NCI-H1436 (cell line): ENCODE measurements around the gene HLA-DOB.

Experiments used
- DNase-seq: peaks from one replicate; lab custom pipeline; 2025; lab: John Stamatoyannopoulos, UW

The HLA-DOB gene

DNA sequence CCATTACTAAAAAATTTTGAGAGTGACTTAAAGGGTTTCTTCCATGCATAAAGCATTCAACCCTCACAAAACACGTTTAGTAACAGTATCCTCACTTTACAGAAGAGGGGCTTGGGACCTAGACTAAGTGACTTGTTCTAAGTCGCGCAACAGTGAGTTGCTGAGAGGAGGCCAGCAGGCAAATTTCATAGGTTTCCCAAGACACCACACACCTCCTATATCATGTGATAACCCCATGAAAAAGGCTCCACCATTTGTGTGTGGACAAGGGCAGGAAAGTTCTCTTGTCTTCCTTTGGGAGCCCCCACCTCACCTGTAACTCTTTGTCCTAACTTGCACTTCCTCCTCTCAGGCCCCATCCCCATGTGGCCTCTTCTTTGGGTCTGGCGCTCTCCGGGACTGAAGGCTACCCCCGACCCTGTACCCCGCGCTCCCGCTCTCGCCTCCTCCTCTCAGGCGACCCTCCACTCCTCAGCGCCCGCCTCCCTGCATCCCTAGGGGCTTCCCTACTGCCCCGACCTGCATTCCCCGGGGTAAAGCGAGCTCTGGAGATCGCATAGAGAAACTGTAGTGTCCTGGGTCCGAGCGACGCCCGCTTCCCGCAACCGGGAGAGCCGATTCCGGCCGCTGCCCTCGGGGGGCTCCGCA is 26.7 kb upstream of the HLA-DOB start:
- no peak for DNase-seq

DNA sequence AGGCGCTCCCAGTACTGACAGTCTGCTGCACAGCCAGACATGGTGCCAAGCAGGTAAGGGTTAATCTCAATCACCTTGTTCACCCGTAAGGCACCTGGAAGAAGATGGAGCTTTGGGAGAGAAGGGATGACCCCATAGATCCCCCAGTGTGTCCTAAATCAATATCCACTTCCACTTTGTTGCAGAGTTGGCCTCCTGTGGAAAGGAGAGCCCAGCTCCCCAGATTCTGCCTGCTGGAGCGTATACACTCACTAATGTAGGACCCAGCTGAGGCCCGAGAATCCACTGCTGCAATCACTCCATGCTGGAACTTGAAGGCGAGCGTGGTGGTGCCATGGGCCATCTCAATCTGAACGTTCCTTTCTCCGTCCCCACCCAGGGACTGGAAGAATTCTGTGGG is 25.9 kb upstream of the HLA-DOB start:
- DNase-seq = no peak

DNA sequence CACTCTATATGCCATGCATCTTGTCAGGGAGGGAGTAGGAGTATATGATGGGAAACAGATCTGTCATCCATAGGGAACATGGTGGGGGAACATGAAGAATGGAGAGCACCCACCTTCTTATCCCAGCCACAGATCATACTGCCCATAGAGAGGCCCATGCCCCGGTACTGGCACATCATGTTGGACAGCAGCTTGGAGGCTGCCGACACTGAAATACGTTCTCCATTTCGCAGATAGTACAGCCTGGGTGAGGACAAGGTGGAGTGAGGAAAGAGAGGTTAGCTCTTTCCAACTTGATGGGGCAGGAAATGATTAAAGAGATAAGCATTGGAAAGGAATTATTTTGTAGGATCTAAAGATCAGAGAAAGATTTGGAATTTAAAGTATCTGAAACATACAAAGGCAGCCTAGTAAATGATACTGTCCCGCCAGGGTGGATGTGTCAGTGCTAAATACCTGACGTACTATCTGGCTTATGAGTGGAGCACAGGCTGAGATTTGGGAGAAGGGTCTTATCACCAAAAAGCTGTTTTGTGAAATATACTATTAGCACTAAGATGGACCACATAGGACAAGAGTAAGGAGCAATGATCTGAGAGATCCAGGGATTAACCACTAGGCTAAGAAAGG is 25.3 kb upstream of the HLA-DOB start:
- DNase-seq = no peak

DNA sequence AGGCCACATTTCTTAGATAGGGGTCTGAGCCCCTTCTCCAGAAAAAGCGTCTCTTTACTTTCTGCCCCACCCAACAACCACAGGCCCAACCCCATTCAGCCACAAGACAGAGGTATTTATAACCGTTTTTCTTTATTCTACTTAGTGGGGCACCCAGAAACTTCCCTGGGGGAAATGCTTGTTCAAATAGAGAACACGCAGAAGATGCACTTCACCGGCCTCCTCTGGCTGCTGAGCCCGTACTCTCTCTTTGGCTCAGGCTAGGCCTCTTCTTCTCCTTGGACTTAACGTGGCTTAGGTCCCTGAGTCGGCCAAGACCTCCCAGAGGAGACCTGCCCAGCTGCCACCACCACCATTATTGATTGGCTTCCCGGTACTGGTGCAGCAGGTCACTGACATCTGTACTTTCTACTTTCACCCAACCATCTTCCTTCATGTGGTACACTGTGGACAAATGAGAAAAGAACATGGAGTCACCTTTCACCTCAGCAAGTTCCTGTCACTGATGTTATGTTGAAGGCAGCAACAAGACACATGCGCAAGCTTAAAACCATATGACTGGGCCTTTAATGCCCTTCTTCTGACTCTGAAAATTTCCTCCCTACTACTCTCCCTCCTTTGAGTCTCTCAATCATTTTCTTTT is 23.9 kb upstream of the HLA-DOB start:
- DNase-seq = no peak

DNA sequence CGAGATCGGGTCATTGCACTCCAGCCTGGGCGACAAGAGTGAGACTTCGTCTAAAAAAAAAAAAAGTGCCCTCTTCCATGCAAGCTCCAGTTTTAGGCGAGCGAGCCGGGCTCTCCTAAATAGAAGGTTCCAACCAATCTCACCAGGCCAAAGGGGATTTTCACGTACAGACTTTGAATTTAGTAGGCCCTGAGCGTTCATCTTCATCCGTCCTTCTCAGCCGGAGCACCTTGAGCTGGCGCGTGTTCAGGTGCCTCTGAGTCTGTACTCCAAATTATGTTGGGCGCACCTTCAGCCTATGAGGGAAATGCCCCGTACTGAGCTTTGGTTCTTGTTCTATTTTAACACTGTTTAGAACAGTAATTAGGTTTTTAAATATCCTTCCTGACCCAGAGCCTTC is 22.6 kb upstream of the HLA-DOB start:
- DNase-seq = no peak

DNA sequence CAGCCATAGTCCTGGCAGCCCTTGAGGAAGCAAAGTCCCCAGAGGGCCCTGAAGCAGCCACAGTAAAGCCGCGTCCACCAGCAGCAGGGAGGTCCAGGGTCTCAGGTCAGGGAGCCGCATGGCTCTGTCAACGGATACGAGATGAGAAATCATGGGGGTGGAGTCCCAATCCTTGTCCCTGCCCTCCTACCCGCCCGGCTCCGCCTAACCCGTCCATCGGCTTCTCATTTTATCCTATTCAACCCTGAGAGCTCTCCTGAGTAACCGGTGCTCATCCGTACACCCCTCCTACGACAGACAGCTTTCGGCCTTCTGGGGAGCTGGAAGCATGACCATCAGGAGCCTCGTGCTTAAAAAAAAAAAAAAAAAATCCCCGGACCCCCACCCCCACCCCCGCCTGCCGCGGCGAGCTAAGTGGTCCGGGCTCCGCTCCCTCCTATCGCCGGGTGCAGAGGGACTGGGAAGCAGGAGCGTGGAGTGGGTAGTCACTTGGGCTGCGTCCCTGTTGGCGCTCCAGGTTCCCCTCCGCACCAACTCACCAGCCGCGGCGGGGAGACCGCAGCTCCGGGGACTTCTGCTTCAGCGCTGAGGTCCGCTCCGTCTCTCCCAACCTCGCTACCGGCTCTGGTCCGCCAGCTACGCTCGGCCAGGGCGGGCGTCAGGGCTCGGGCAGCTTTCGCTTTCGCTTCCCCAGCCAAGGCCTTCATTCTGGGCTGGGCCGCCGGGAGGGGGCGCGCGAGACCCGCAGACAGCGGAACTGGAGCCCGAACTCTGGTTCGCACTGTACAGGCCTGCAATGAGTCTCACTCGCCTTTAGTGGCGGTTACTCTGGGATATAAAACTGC is 21.5 kb upstream of the HLA-DOB start, which contains the start of gene TAP2:
Gene TAP2 (minus strand): TSS at position 626 of the 845 bp plus-strand sequence. CDS start 506 bp downstream, at position 120.
- peak; percentile 80 for DNase-seq

DNA sequence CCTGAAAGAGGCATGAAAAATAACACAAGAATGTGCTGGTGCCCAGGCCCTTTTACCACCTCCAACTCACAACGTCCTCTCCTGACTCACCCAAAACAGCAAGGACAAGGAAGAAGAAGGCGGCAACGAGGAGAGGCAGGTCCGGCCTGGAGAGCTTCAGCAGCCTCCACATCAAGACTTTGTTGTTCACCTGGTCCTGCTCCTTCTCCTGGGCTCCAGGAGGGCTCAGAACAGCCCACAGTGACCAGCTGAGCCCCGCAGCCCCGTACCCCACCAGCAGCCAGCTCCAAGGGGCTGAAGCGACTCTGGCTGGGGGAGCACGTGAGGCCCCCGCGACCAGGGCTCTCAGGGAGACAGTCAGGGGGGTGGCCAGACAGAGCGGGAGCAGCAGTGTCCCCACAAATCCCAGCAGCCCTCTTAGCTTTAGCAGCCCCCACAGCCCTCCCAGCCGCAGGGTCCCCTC is 20.9 kb upstream of the HLA-DOB start:
- no peak for DNase-seq

DNA sequence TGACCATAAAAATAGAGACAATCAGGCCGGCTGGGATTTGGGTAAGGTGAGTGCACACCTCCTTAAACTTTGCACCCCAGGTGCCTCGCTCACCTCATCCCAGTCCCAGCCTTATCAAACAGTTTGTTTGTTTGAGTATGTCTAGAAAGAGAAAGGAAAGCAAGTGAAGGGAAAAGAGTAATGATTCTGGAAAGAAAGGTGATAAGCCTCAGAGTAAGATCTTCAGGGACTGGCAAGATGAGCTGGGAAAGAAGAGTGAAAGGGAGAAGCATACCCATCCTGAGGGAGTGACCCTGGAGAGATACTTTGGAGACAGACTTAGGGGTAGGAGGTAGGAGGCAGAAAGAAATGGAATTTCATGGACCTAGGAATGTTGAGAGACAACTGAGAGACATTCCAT is 20.1 kb upstream of the HLA-DOB start:
- DNase-seq = no peak

DNA sequence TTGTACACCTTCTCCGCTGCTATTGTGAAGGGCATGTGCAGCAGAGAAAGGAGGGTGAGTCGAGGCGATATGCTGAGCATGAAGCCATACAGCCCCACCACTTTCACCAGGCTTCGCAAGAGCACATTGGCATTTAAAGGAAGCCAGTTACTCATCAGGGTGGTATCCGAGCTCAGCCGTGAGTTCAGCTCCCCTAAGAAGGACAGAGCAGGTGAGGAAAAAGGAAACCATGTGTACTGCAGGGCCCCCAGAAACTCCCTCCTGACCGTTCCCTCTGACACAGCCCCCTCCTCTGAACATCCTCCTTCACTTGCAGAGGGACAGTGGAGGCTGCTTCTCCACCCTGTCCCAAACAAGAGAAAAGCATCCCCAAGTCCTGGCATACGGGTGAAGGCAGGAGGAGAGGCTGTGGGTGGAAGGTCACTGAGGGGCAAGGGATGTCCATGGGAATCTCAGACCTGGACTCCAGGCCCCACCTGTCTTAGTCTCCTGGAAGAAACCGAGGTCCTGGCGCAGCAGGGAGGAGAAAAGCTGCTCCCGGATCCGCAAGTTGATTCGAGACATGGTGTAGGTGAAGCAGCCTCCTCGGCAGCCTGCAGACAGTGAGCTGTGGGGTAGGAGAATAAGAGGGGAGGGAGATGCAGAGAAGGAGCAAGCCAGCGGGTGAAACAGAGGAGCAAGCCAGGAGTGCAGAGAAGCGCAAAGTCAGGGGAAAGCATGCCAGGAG is 18.5 kb upstream of the HLA-DOB start:
- no peak for DNase-seq

DNA sequence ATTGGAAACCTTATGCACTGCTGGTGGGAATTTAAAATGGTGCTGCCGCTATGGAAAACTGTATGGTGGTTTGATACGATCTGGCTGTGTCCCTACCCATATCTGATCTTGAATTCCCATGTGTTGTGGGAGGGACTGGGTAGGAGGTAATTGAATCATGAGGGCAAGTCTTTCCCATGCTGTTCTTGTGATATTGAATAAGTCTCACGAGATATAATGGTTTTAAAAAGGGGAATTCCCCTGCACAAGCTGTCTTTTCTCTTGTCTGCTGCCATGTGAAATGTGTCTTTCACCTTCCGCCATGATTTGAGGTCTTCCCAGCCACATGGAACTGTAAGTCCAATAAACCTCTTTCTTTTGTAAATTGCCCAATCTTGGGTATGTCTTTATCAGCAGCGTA is 16.9 kb upstream of the HLA-DOB start:
- DNase-seq = no peak

DNA sequence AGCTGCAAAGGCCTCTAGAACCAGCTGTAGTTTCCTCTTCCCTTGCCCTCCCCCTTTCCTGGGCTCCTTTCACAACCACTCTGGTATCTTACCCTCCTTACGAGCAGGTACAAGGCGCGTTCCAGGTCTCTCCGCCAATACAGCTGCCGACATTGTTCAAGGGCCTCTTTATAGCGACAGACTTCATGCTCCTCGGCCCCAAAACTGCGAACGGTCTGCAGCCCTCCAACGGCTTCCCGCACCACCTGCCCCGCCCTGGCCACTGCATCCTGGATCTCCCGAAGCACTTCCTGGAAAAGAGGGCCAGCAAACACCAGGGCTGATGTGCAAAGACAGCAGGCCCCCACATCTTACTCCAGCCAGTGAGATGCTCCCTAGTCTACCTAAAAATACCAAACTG is 15.7 kb upstream of the HLA-DOB start:
- DNase-seq = no peak

DNA sequence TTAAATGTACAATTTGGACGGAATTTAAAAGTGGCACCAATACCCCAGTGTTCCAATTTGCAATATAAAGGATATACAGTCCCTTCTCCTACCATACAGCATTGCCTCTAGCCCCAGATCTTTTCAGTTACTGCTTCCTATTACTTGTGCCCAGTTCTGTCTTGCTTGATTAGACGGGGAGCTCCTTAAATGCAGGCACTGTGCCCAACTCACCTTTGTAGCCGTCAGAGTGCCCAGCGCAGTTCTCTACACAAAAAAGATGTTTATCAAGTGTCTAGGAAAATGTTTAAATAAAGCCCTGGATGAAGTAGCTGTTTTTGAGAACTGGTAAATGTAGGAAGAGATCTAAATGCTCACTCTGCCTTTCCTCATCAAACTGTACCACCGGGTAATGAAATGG is 14.1 kb upstream of the HLA-DOB start:
- DNase-seq = no peak

DNA sequence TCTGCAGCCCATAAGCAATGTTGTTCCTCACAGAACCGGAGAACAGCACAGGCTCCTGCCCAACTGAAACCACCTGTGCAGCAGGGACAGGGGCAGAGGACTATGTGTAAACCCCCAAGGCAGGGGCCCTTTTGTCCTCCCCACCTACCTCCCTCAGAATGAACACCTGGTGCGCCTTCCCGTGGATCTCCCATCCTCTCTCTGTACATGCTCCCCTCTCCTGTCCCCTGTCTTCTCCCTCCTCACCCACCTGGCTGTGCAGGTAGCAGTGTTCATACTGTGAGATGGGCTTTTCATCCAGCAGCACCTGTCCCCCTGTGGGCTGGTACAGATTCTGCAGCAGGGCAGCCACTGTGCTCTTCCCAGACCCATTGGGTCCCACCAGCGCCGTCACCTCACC is 13.2 kb upstream of the HLA-DOB start:
- no peak for DNase-seq

DNA sequence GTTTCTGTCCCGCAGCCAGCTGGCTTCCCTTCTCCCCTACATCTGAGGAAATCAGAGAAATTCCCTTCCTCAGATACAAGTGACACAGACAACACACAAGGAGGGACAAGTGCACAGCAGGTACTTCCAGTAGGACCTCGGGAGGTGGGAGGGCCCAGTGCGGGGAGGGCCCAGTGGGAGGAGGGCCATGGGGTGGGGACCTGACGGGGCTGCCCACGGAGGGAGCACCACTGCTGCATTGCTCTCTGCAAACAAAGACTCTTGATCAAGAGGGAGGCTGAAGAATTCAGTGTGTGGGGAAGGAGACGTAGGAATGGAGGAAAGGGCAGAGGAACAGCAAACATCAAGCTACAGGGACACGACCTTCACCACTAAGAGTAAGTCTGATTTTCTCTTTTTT is 12.7 kb upstream of the HLA-DOB start:
- DNase-seq = no peak

DNA sequence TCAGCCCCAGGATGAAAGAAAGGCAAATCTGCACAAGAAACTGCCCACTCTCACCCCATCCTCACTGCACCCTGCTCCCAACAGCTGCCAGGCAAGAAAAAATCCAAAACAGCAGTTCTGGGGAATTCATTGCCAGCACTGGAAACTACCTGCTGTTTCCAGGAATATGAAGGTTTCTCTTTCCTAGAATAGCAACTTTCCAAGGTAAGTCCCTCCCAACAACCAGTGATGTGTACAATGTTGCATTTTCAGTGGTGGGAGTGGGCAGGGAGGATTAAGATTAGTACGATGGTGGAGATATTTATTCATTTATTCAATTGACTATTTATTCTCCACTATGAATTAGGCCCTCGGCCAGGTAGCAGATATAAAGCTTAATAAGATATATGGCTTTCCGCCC is 10.2 kb upstream of the HLA-DOB start:
- no peak for DNase-seq

DNA sequence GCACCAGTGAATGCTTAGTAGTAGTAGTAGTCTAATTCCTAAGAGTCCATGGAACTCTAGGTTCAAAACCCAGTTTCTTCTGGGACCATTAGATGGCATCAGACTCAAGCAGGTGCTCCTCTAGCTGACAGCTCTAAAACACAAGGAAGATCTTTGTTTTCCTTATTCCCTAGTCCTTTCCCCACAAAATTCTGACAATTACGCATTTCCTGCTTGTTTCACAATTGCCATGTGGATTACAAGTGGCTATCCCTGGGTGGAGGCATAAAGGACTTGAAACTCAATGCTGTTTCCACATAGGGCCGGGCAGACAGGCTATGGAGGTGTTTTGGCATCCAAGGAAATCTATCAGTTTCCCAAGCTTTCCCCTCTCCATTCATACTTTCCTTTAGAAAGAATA is 9.2 kb upstream of the HLA-DOB start:
- no peak for DNase-seq

DNA sequence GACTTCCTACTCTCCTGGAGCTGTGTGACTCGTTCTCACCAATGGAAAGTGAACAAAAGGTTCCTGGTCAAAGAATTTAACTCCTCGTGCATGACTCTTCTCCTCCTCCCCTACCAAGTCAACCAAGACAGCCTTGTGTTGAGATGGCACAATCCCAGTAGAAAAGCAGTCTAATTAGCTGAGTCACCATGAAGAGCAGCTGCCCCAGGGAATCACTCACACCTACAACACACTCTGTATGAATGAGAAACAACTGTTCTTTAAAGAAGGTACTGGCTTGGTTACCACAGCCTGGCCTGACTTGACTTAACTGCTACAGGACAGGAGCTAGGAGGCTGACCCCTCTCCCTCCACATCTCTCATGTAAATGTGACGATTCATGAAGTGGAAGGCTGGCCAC is 2.9 kb upstream of the HLA-DOB start:
- DNase-seq = no peak

DNA sequence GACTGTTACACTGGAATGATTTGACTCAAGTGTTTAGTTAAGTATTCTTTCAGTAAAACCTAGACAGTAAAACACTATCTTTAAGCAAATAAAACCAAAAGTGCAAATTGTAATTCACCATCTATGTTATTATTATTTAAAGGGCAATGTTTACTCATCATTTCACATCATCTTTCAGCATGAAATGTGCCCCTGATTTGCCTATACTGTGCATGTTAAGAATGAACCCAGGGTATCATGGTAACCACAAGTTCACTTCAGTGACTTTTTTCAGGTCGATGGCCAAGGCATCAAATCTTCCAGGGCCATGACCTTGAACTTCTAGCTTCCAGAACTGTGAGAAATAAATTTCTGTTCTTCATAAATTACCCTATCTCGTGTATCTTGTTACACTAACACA is 2.1 kb upstream of the HLA-DOB start:
- DNase-seq = no peak

DNA sequence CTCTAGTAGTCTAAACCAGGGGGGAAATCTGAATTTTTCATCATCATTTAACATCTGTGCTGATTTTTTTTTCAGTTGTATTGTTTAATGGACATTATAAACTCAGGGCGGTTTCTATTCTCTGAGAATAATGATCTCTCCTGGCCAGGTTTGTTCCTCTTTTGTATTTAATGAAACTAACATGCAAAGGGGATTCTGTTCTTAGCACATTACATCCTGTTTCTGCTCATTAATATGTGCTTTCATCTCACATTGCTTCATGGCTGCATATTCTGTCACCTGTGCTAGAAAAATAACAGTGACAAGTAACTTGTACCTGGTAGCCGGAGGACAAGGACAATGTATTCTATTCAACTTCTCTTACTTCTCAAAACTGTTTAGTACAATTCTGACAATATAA is 806 bp downstream of the HLA-DOB start:
- no peak for DNase-seq

DNA sequence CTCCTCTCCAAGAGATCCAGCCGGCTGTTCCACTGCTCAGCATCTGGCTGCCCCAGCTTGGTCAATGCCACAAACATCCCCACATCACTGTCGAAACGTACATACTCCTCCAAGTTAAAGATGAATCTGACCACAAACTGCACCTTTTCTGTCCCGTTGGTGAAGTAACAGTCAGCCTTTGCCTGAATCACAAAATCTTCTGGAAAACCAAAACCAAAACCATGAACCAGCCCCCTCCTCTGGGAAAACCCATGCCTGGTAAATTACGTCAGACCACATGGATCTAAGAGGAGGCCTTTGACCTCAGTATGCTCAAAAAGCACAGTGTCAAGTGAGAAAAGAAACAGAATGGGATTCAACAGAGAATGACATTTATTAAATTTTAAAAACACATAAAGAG is 1.7 kb downstream of the HLA-DOB start:
- DNase-seq = no peak

DNA sequence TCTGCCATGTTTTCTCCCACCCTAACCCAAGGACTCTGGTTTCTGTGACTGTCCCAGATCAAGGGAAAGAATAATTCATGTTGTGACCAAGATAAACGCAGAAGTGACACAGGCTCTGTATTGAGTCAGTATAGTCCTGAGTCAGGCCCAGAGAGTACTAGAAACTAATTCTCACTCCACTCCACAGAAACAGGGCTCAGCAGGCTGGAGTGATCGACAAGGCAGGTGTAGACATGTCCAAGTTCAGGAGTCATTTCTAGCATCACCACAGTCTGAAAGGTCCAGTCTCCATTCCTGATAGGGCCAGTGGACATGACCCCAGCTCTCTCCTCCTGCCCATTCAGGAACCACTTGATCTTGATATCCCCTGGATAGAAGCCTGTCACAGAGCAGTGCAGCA is 2.7 kb downstream of the HLA-DOB start:
- no peak for DNase-seq

DNA sequence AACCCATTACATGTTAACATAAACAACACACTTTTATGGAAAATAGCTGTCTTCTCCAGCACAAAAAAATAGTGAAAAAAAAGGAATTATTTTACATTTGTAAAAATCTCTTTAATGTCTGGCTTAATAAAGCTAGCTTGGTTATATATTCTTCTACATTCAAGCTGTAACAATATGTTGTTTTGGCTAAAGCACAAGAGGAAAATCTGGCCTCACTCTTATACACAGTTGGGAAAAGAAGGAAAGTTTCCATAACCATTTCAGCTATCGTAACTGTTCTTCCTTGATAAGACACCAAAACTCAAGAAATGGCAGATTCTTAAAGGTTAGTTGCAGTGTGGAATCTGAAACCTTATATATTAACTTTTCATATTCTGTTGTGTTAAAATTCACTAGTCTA is 7.6 kb downstream of the HLA-DOB start:
- no peak for DNase-seq
